Measurements from ENCODE around the gene ZBTB2. TPM values are rescaled to one million over a fixed set of nuclear protein-coding genes. Genes with fewer than 3 reads are reported as not detected.

ZBTB2 gene
- total and polyA plus RNA-seq, 7 experiments from 2014 or later = 13.8 to 26.7 (median 25.5) TPM

DNA sequence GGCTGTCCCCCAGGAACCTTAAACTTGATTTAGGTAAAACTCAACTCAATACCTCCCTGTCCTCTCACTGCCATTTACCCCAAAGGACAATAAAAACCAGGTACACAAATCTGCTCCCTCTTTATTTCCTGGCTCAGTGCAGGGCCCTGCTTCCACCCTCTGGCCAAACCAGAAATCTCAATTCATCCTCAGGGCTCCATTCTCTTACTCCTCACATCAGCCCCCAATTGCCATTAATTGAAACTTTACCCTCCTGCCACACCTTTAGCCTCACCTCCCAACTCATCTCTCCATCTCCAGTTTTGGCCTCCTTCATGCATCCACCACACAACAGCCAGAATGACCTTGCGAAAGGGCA is 10.5 kb downstream of the ZBTB2 start:
- H3K27ac Mint-ChIP-seq = peak overlapping the region; percentile 87 to 97 (median 95)
- no peak for DNase-seq
- H3K4me1 Mint-ChIP-seq = peaks cover 45 to 80% (median 72%) of the 10 kb centered on the region in 7 donors
- intact Hi-C loops (cut with micrococcal nuclease) = loop anchor here (1.0 kb wide), 4 partner anchors 8 to 367 kb away; no protein-coding TSS in a partner anchor
- no peaks in the 10 kb centered on the region for H3K27me3 Mint-ChIP-seq
- ChIA-PET POLR2A (interaction anchor here (3.8 kb wide), 1 partner anchor 9 kb away, joined by 41 read pairs; the partner anchor contains the start of gene ZBTB2), CTCF (interaction anchor here (1.3 kb wide), 1 partner anchor 9 kb away, joined by 3 read pairs; no protein-coding TSS in a partner anchor)
- Histone ChIP-seq H3K27me3 (ENCODE audit: control insufficient read depth in 2 of 2, insufficient read depth in 2 of 2, low read length in 2 of 2) (no peaks in the 10 kb centered on the region), H3K4me3 (ENCODE audit: low read length) (peak overlapping the region; percentile 51), H3K27ac (ENCODE audit: low read depth, low read length) (peak overlapping the region; percentile 70), H3K9me3 (ENCODE audit: control insufficient read depth in 2 of 3, low read length in 3 of 3) (no peaks in the 10 kb centered on the region), H3K4me1 (ENCODE audit: control insufficient read depth in 2 of 2, insufficient read depth in 2 of 2, low read length in 2 of 2) (peaks cover 27 to 49% of the 10 kb centered on the region in 2 donors), H3K36me3 (ENCODE audit: control insufficient read depth in 2 of 3, insufficient read depth in 3 of 3, low read length in 3 of 3) (peaks cover 0 to 6% (median 0%) of the 10 kb centered on the region in 3 experiments)
- H3K36me3 Mint-ChIP-seq = peaks cover 6 to 18% (median 8%) of the 10 kb centered on the region in 5 donors
- no peaks in the 10 kb centered on the region for H3K9me3 Mint-ChIP-seq
- peak overlapping the region; percentile 82 to 91 (median 86) for H3K4me3 Mint-ChIP-seq
- peak; percentile 16 for ATAC-seq

GRCh38 chr6:151379933-151380847 is 11.2 kb downstream of the ZBTB2 start:
- no peaks in the 10 kb centered on the region for H3K9me3 ChIP-seq (ENCODE audit: control insufficient read depth in 2 of 3, low read length in 3 of 3)
- POLR2A ChIA-PET = interaction anchor here (3.8 kb wide), 1 partner anchor 10 kb away, joined by 41 read pairs; the partner anchor contains the start of gene ZBTB2
- Mint-ChIP-seq H3K4me1 (peaks cover 49 to 81% (median 72%) of the 10 kb centered on the region in 7 donors), H3K27me3 (no peaks in the 10 kb centered on the region), H3K27ac (peak overlapping the region; percentile 87 to 97 (median 95)), H3K9me3 (no peaks in the 10 kb centered on the region), H3K4me3 (peak overlapping the region; percentile 82 to 91 (median 86)), H3K36me3 (peaks cover 6 to 18% (median 8%) of the 10 kb centered on the region in 5 donors)
- intact Hi-C loops (cut with micrococcal nuclease) = loop anchor here (1.0 to 5.0 kb wide), 5 partner anchors 8 to 1602 kb away; partner anchors contain the start of gene FBXO5 (in 1 of the 2)
- DNase-seq (peak in 7 of 9 donors; percentile 14 to 50 (median 37)), ATAC-seq (peak; percentile 84)
- H3K27ac ChIP-seq (ENCODE audit: low read depth, low read length) = peak overlapping the region; percentile 70
- H3K36me3 ChIP-seq (ENCODE audit: control insufficient read depth in 2 of 3, insufficient read depth in 3 of 3, low read length in 3 of 3) = peaks cover 0 to 6% (median 0%) of the 10 kb centered on the region in 3 experiments
- CTCF ChIA-PET = interaction anchor here (1.3 kb wide), 1 partner anchor 9 kb away, joined by 3 read pairs; no protein-coding TSS in a partner anchor
- peak overlapping the region; percentile 51 for H3K4me3 ChIP-seq (ENCODE audit: low read length)
- H3K4me1 ChIP-seq (ENCODE audit: control insufficient read depth in 2 of 2, insufficient read depth in 2 of 2, low read length in 2 of 2) = peaks cover 28 to 47% of the 10 kb centered on the region in 2 donors
- no peaks in the 10 kb centered on the region for H3K27me3 ChIP-seq (ENCODE audit: control insufficient read depth in 2 of 2, insufficient read depth in 2 of 2, low read length in 2 of 2)

- Histone ChIP-seq H3K9me3 (ENCODE audit: control insufficient read depth in 2 of 3, low read length in 3 of 3) (no peaks in the 10 kb centered on the region), H3K27ac (ENCODE audit: low read depth, low read length) (no peak overlapping the region), H3K4me1 (ENCODE audit: control insufficient read depth in 2 of 2, insufficient read depth in 2 of 2, low read length in 2 of 2) (peaks cover 51 to 56% of the 10 kb centered on the region in 2 donors), H3K36me3 (ENCODE audit: control insufficient read depth in 2 of 3, insufficient read depth in 3 of 3, low read length in 3 of 3) (no peaks in the 10 kb centered on the region), H3K4me3 (ENCODE audit: low read length) (no peak overlapping the region), H3K27me3 (ENCODE audit: control insufficient read depth in 2 of 2, insufficient read depth in 2 of 2, low read length in 2 of 2) (no peaks in the 10 kb centered on the region)
- ATAC-seq (no peak), DNase-seq (no peak)
- Mint-ChIP-seq H3K27me3 (no peaks in the 10 kb centered on the region), H3K9me3 (peaks cover 0 to 2% (median 0%) of the 10 kb centered on the region in 11 donors), H3K36me3 (peaks cover 0 to 20% (median 6%) of the 10 kb centered on the region in 5 donors), H3K4me3 (peak overlapping the region in 4 of 10 donors; percentile 43 to 68 (median 52)), H3K27ac (peak overlapping the region in 1 of 9 donors; percentile 35), H3K4me1 (peaks cover 64 to 90% (median 85%) of the 10 kb centered on the region in 7 donors)
- CTCF ChIA-PET = no interaction called here
- intact Hi-C loops (cut with micrococcal nuclease) = loop anchor here in 1 of 2 donors (5.0 kb wide), 1 partner anchor 1605 kb away; the partner anchor contains the start of gene FBXO5
- POLR2A ChIA-PET = interaction anchor here (1.1 to 3.8 kb wide), 4 partner anchors 8 to 13 kb away, joined by 3 to 41 read pairs (median 4); partner anchors contain the start of gene ZBTB2
Observed at GRCh38 chr6:151377095-151377494, 14.3 kb downstream of the ZBTB2 start.

DNA sequence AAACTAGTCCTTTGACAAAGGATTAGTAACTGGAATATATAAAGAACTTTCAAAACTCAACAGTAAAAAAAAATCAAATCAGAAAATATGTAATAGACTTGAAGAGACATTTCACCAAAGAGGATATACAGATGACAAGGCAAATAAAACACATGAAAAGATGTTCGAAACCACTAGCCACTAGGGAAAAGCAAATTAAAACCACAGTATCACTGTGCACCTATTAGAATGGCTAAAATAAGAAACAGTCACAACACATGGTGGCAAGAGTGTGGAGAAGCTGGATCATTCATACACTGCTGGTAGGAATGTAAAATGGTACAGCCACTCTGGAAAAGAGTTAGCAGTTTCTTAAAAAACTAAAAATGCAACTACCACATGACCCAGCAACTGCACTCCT is 14.9 kb downstream of the ZBTB2 start:
- POLR2A ChIA-PET = interaction anchor here (1.1 to 6.0 kb wide), 3 partner anchors 9 to 14 kb away, joined by 3 to 41 read pairs (median 4); partner anchors contain the start of gene ZBTB2
- Histone ChIP-seq H3K9me3 (ENCODE audit: control insufficient read depth in 2 of 3, low read length in 3 of 3) (no peaks in the 10 kb centered on the region), H3K27me3 (ENCODE audit: control insufficient read depth in 2 of 2, insufficient read depth in 2 of 2, low read length in 2 of 2) (no peaks in the 10 kb centered on the region), H3K27ac (ENCODE audit: low read depth, low read length) (no peak overlapping the region), H3K4me3 (ENCODE audit: low read length) (no peak overlapping the region), H3K4me1 (ENCODE audit: control insufficient read depth in 2 of 2, insufficient read depth in 2 of 2, low read length in 2 of 2) (peaks cover 50 to 56% of the 10 kb centered on the region in 2 donors), H3K36me3 (ENCODE audit: control insufficient read depth in 2 of 3, insufficient read depth in 3 of 3, low read length in 3 of 3) (peaks cover under 1 to 3% (median 2%) of the 10 kb centered on the region in 3 experiments)
- CTCF ChIA-PET = no interaction called here
- Mint-ChIP-seq H3K27ac (peak overlapping the region in 7 of 9 donors; percentile 19 to 88 (median 72)), H3K9me3 (peaks cover 0 to 2% (median 0%) of the 10 kb centered on the region in 11 donors), H3K4me3 (peak overlapping the region in 9 of 10 donors; percentile 30 to 76 (median 54)), H3K36me3 (peaks cover 2 to 27% (median 12%) of the 10 kb centered on the region in 5 donors), H3K27me3 (no peaks in the 10 kb centered on the region), H3K4me1 (peaks cover 68 to 93% (median 87%) of the 10 kb centered on the region in 7 donors)
- intact Hi-C loops (cut with micrococcal nuclease) = loop anchor here in 1 of 2 donors (5.0 kb wide), 1 partner anchor 1606 kb away; the partner anchor contains the start of gene FBXO5
- ATAC-seq (no peak), DNase-seq (no peak)

DNA sequence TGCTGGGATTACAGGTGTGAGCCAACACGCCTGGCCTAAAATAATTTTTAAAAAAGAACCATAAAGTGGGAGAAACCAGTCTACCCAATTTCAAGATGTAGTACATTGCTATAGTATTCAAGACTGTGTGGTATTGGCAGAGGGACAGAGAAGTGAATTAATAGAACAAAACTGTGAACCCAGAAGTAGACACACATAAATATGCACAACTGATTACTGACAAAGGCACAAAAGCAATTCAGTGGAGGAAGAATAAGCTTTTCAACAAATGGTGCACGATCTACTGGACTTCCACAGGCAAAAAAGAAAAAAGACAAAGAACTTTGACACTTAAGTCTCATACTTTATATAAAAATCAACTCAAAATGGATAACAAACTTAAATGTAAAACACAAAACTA is 15.5 kb downstream of the ZBTB2 start:
- ChIA-PET POLR2A (interaction anchor here (6.0 kb wide), 1 partner anchor 14 kb away, joined by 41 read pairs; the partner anchor contains the start of gene ZBTB2), CTCF (interaction anchor here (0.6 kb wide), 1 partner anchor 27 kb away, joined by 3 read pairs; no protein-coding TSS in a partner anchor)
- Histone ChIP-seq H3K36me3 (ENCODE audit: control insufficient read depth in 2 of 3, insufficient read depth in 3 of 3, low read length in 3 of 3) (peaks cover 4 to 9% (median 7%) of the 10 kb centered on the region in 3 experiments), H3K4me3 (ENCODE audit: low read length) (no peak overlapping the region), H3K9me3 (ENCODE audit: control insufficient read depth in 2 of 3, low read length in 3 of 3) (no peaks in the 10 kb centered on the region), H3K4me1 (ENCODE audit: control insufficient read depth in 2 of 2, insufficient read depth in 2 of 2, low read length in 2 of 2) (peaks cover 48 to 53% of the 10 kb centered on the region in 2 donors), H3K27me3 (ENCODE audit: control insufficient read depth in 2 of 2, insufficient read depth in 2 of 2, low read length in 2 of 2) (no peaks in the 10 kb centered on the region), H3K27ac (ENCODE audit: low read depth, low read length) (no peak overlapping the region)
- peak overlapping the region in 6 of 9 donors; percentile 19 to 85 (median 67) for H3K27ac Mint-ChIP-seq
- H3K4me1 Mint-ChIP-seq = peaks cover 69 to 92% (median 87%) of the 10 kb centered on the region in 7 donors
- peaks cover 0 to 2% (median 0%) of the 10 kb centered on the region in 11 donors for H3K9me3 Mint-ChIP-seq
- ATAC-seq (no peak), DNase-seq (no peak)
- peaks cover 8 to 32% (median 18%) of the 10 kb centered on the region in 5 donors for H3K36me3 Mint-ChIP-seq
- H3K4me3 Mint-ChIP-seq = peak overlapping the region in 9 of 10 donors; percentile 0 to 76 (median 50)
- H3K27me3 Mint-ChIP-seq = no peaks in the 10 kb centered on the region
- intact Hi-C loops (cut with micrococcal nuclease) = loop anchor here in 1 of 2 donors (5.0 kb wide), 1 partner anchor 1606 kb away; the partner anchor contains the start of gene FBXO5
